ENCODE measurements around the gene PLA2G4C. TPM values are rescaled to one million over a fixed set of nuclear protein-coding genes. Genes with fewer than 3 reads are reported as not detected.

PLA2G4C gene
- total RNA-seq, 3 donors from 2014 or later (not counting 1 experiment from before 2014, with no cell fraction given) = 0.86 to 5.1 (median 4.6) TPM

- no peaks in the 10 kb centered on the region for H3K36me3 ChIP-seq (ENCODE audit: control insufficient read depth, insufficient read depth, low read length)
- H3K27ac Mint-ChIP-seq = no peak overlapping the region
- peaks cover 0 to 4% of the 10 kb centered on the region in 2 donors for H3K4me1 Mint-ChIP-seq
- peak overlapping the region; percentile 52 for H3K4me3 Mint-ChIP-seq
- peaks cover 0 to 4% of the 10 kb centered on the region in 2 donors for H3K27me3 Mint-ChIP-seq (ENCODE audit: low read depth in 2 of 2)
- H3K27ac ChIP-seq (ENCODE audit: low read length) = no peak overlapping the region
- H3K27me3 ChIP-seq (ENCODE audit: control insufficient read depth, insufficient read depth, low read length) = no peaks in the 10 kb centered on the region
- no peaks in the 10 kb centered on the region for H3K9me3 Mint-ChIP-seq
- no peaks in the 10 kb centered on the region for H3K36me3 Mint-ChIP-seq
- WGBS (ENCODE audit: insufficient coverage) = 88% methylated on average over 15 of the region's 15 CpGs
- DNase-seq = no peak
- H3K4me3 ChIP-seq (ENCODE audit: low read length) = no peak overlapping the region
- intact Hi-C loops (cut with micrococcal nuclease) = no loop called here
- no peak for ATAC-seq
- peaks cover 20% of the 10 kb centered on the region for H3K4me1 ChIP-seq (ENCODE audit: control insufficient read depth, insufficient read depth, low read length)
- TF ChIP-seq, protein P1, sequence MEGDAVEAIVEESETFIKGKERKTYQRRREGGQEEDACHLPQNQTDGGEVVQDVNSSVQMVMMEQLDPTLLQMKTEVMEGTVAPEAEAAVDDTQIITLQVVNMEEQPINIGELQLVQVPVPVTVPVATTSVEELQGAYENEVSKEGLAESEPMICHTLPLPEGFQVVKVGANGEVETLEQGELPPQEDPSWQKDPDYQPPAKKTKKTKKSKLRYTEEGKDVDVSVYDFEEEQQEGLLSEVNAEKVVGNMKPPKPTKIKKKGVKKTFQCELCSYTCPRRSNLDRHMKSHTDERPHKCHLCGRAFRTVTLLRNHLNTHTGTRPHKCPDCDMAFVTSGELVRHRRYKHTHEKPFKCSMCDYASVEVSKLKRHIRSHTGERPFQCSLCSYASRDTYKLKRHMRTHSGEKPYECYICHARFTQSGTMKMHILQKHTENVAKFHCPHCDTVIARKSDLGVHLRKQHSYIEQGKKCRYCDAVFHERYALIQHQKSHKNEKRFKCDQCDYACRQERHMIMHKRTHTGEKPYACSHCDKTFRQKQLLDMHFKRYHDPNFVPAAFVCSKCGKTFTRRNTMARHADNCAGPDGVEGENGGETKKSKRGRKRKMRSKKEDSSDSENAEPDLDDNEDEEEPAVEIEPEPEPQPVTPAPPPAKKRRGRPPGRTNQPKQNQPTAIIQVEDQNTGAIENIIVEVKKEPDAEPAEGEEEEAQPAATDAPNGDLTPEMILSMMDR (IDR thresholded peaks at IDR 0.05) = no peak
- no peaks in the 10 kb centered on the region for H3K9me3 ChIP-seq (ENCODE audit: control insufficient read depth, insufficient read depth, low read length)
These were observed 1.4 kb downstream of the PLA2G4C start for GRCh38 chr19:48108997-48109782.

DNA sequence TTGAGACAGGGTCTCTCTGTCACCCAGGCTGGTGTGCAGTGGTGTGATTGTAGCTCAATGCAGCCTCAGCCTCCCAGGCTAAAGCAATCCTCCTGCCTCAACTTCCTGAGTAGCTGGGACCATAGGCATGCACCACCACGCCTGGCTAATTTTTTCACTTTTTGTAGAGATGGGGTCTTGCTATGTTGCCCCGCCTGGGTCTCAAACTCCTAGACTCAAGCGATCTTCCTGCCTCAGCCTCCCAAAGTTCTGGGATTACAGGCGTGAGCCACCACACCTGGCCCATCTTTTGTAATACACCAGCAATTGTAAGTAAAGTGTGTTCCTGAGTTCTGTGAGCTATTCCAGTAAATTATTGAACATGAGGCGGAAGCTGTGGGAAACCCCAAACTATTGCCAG is 6.7 kb downstream of the PLA2G4C start:
- no peak overlapping the region for H3K27ac ChIP-seq (ENCODE audit: low read length)
- intact Hi-C loops (cut with micrococcal nuclease) = no loop called here
- H3K27ac Mint-ChIP-seq = no peak overlapping the region
- H3K36me3 ChIP-seq (ENCODE audit: control insufficient read depth, insufficient read depth, low read length) = no peaks in the 10 kb centered on the region
- H3K9me3 ChIP-seq (ENCODE audit: control insufficient read depth, insufficient read depth, low read length) = no peaks in the 10 kb centered on the region
- WGBS (ENCODE audit: insufficient coverage) = 93% methylated on average over 5 of the region's 5 CpGs
- no peaks in the 10 kb centered on the region for H3K36me3 Mint-ChIP-seq
- no peaks in the 10 kb centered on the region for H3K9me3 Mint-ChIP-seq
- DNase-seq (no peak), ATAC-seq (no peak)
- no peak overlapping the region for H3K4me3 ChIP-seq (ENCODE audit: low read length)
- TF ChIP-seq, protein P1 (IDR thresholded peaks at IDR 0.05) = no peak
- H3K27me3 ChIP-seq (ENCODE audit: control insufficient read depth, insufficient read depth, low read length) = no peaks in the 10 kb centered on the region
- peaks cover 0 to 4% of the 10 kb centered on the region in 2 donors for H3K27me3 Mint-ChIP-seq (ENCODE audit: low read depth in 2 of 2)
- H3K4me1 ChIP-seq (ENCODE audit: control insufficient read depth, insufficient read depth, low read length) = peaks cover 5% of the 10 kb centered on the region
- H3K4me1 Mint-ChIP-seq = no peaks in the 10 kb centered on the region
- no peak overlapping the region for H3K4me3 Mint-ChIP-seq

- H3K27ac Mint-ChIP-seq = no peak overlapping the region
- Histone ChIP-seq H3K36me3 (ENCODE audit: control insufficient read depth, insufficient read depth, low read length) (no peaks in the 10 kb centered on the region), H3K4me3 (ENCODE audit: low read length) (no peak overlapping the region), H3K27ac (ENCODE audit: low read length) (no peak overlapping the region), H3K9me3 (ENCODE audit: control insufficient read depth, insufficient read depth, low read length) (no peaks in the 10 kb centered on the region), H3K27me3 (ENCODE audit: control insufficient read depth, insufficient read depth, low read length) (no peaks in the 10 kb centered on the region), H3K4me1 (ENCODE audit: control insufficient read depth, insufficient read depth, low read length) (peaks cover 5% of the 10 kb centered on the region)
- H3K4me1 Mint-ChIP-seq = no peaks in the 10 kb centered on the region
- ATAC-seq (peak in 1 of 3 donors; percentile 58), DNase-seq (peak in 1 of 2 donors; percentile 65)
- intact Hi-C loops (cut with micrococcal nuclease) = no loop called here
- H3K36me3 Mint-ChIP-seq = no peaks in the 10 kb centered on the region
- peaks cover 0 to 4% of the 10 kb centered on the region in 2 donors for H3K27me3 Mint-ChIP-seq (ENCODE audit: low read depth in 2 of 2)
- WGBS (ENCODE audit: insufficient coverage) = 69% methylated on average over 12 of the region's 13 CpGs
- no peak overlapping the region for H3K4me3 Mint-ChIP-seq
- TF ChIP-seq, protein P1 (IDR thresholded peaks at IDR 0.05) = peak; percentile 61
- H3K9me3 Mint-ChIP-seq = no peaks in the 10 kb centered on the region
These were observed 7.5 kb downstream of the PLA2G4C start for GRCh38 chr19:48102870-48103751.
